ENCODE results near the gene GRN. TPM values are rescaled to one million over a fixed set of nuclear protein-coding genes. Genes with fewer than 3 reads are reported as not detected.

The GRN gene
- total RNA-seq, 1 experiment from 2014 or later, result 206 TPM

- RAD21 ChIA-PET (ENCODE audit: low non-redundant PET in 1 of 2, low total read pairs in 2 of 2, uncharacterized antibody in 2 of 2, unreplicated experiment in 2 of 2), result no interaction called here
- ATAC-seq, result no peak
- Histone ChIP-seq H3K9ac (ENCODE audit: low read length) (peak overlapping the region; percentile 77), H3K27ac (ENCODE audit: low read depth, low read length) (no peak overlapping the region; the same call in 1 of the 2 replicates), H2AFZ (ENCODE audit: low read depth, low read length, poor library complexity, severe bottlenecking) (no peak overlapping the region), H3K27me3 (ENCODE audit: insufficient read depth, low read length) (no peaks in the 10 kb centered on the region), H3K4me1 (ENCODE audit: control insufficient read depth in 1 of 2, insufficient read depth in 2 of 2, low read length in 2 of 2) (peaks cover 4 to 18% of the 10 kb centered on the region in 2 experiments; a peak in 3 of 4 replicates), H3K4me2 (ENCODE audit: low read length) (peak overlapping the region; percentile 98), H3K4me3 (replicated peaks in 1 of 2; ENCODE audit: low read depth in 1 of 2, low read length in 2 of 2) (peak overlapping the region; percentile 57 to 67; a peak in 2 of 4 replicates), H3K79me2 (ENCODE audit: insufficient read depth, low read length) (no peaks in the 10 kb centered on the region), H4K20me1 (ENCODE audit: insufficient read depth) (no peaks in the 10 kb centered on the region), H3K9me3 (ENCODE audit: control insufficient read depth in 1 of 2, insufficient read depth in 1 of 2, low read depth in 1 of 2, low read length in 2 of 2) (no peaks in the 10 kb centered on the region), H3K9me2 (ENCODE audit: insufficient read depth) (no peaks in the 10 kb centered on the region), H3K36me3 (ENCODE audit: control insufficient read depth in 1 of 2, insufficient read depth in 2 of 2, low read length in 2 of 2) (no peaks in the 10 kb centered on the region)
- DNase-seq (ENCODE audit: low read depth, low spot score), result no peak
- CTCF ChIA-PET, result interaction anchor here (0.9 kb wide), 1 partner anchor 40 kb away, joined by 3 read pairs; no protein-coding TSS in a partner anchor
- no TSS peak for BruUV-seq (replicated peaks)
- POLR2A ChIA-PET, result interaction anchor here (1.5 kb wide), 1 partner anchor 8 kb away, joined by 7 read pairs; no protein-coding TSS in a partner anchor
- intact Hi-C loops (cut with micrococcal nuclease), result no loop called here
- TF ChIP-seq POLR2A (IDR thresholded peaks at IDR 0.05; ENCODE audit: borderline replicate concordance, extremely low read depth, insufficient read depth, insufficient read length) (no peak), JUND (IDR thresholded peaks at IDR 0.05) (no peak), EZH2phosphoT487 (IDR thresholded peaks at IDR 0.05; ENCODE audit: borderline replicate concordance) (no peak), YY1 (IDR thresholded peaks at IDR 0.05; ENCODE audit: extremely low read depth, insufficient replicate concordance, low read depth, low read length) (no peak), ZFX (IDR thresholded peaks at IDR 0.05) (no peak), TCF7L2 (IDR thresholded peaks at IDR 0.05; ENCODE audit: borderline replicate concordance, extremely low read depth, insufficient read depth, insufficient read length) (no peak), EZH2 (IDR thresholded peaks at IDR 0.05) (no peak), SRF (IDR thresholded peaks at IDR 0.05; ENCODE audit: low read depth) (no peak), SIN3A (IDR thresholded peaks at IDR 0.05; ENCODE audit: low read depth) (no peak), POLR2AphosphoS5 (IDR thresholded peaks at IDR 0.05; ENCODE audit: low read depth, low read length) (no peak), FOSL1 (IDR thresholded peaks at IDR 0.05; ENCODE audit: low read depth) (no peak), ZNF274 (IDR thresholded peaks at IDR 0.05; ENCODE audit: low read depth, low read length) (no peak), CBX3 (IDR thresholded peaks at IDR 0.05; ENCODE audit: low read depth) (no peak), CEBPB (IDR thresholded peaks at IDR 0.05; ENCODE audit: low read depth) (no peak), ELF1 (IDR thresholded peaks at IDR 0.05; ENCODE audit: borderline replicate concordance, low read depth) (no peak), EGR1 (IDR thresholded peaks at IDR 0.05; ENCODE audit: low read depth) (no peak)
- TF ChIP-seq, protein P1, sequence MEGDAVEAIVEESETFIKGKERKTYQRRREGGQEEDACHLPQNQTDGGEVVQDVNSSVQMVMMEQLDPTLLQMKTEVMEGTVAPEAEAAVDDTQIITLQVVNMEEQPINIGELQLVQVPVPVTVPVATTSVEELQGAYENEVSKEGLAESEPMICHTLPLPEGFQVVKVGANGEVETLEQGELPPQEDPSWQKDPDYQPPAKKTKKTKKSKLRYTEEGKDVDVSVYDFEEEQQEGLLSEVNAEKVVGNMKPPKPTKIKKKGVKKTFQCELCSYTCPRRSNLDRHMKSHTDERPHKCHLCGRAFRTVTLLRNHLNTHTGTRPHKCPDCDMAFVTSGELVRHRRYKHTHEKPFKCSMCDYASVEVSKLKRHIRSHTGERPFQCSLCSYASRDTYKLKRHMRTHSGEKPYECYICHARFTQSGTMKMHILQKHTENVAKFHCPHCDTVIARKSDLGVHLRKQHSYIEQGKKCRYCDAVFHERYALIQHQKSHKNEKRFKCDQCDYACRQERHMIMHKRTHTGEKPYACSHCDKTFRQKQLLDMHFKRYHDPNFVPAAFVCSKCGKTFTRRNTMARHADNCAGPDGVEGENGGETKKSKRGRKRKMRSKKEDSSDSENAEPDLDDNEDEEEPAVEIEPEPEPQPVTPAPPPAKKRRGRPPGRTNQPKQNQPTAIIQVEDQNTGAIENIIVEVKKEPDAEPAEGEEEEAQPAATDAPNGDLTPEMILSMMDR (IDR thresholded peaks at IDR 0.05 in 2 of 3, conservative IDR thresholded peaks at IDR 0.05 in 1 of 3; ENCODE audit: borderline replicate concordance in 1 of 3, insufficient read depth in 1 of 3, low read depth in 2 of 3, low read length in 2 of 3), result no peak
- TF ChIP-seq, protein P2, sequence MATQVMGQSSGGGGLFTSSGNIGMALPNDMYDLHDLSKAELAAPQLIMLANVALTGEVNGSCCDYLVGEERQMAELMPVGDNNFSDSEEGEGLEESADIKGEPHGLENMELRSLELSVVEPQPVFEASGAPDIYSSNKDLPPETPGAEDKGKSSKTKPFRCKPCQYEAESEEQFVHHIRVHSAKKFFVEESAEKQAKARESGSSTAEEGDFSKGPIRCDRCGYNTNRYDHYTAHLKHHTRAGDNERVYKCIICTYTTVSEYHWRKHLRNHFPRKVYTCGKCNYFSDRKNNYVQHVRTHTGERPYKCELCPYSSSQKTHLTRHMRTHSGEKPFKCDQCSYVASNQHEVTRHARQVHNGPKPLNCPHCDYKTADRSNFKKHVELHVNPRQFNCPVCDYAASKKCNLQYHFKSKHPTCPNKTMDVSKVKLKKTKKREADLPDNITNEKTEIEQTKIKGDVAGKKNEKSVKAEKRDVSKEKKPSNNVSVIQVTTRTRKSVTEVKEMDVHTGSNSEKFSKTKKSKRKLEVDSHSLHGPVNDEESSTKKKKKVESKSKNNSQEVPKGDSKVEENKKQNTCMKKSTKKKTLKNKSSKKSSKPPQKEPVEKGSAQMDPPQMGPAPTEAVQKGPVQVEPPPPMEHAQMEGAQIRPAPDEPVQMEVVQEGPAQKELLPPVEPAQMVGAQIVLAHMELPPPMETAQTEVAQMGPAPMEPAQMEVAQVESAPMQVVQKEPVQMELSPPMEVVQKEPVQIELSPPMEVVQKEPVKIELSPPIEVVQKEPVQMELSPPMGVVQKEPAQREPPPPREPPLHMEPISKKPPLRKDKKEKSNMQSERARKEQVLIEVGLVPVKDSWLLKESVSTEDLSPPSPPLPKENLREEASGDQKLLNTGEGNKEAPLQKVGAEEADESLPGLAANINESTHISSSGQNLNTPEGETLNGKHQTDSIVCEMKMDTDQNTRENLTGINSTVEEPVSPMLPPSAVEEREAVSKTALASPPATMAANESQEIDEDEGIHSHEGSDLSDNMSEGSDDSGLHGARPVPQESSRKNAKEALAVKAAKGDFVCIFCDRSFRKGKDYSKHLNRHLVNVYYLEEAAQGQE (IDR thresholded peaks at IDR 0.05; ENCODE audit: low read depth), result no peak
These were observed 41.1 kb downstream of the GRN start for GRCh38 chr17:44386182-44386525.

Measured in HCT116 (cell line).